Mesothelial cell of epicardium (in vitro differentiated cells): ENCODE results near the gene ANKLE2. TPM values are rescaled to one million over a fixed set of nuclear protein-coding genes. Genes with fewer than 3 reads are reported as not detected.
"Not testable (repeated sequence)": the region's sequence is repeated elsewhere in the genome, so short reads cannot be mapped to it uniquely, and the experiment has no call there.

Source experiments
- DNase-seq, 2 experiments: peaks; one replicate each; pipeline ENCODE4 v3.0.0; 2021; ENCODE audit warnings: low spot score in 2 of 2; ENCODE audit not compliant: unreplicated experiment in 2 of 2
- H3K27ac Mint-ChIP-seq: 2 replicates; pipeline ENCODE4 v1.8.0; 2021; ENCODE audit warnings: mixed read lengths
- H3K27me3 Mint-ChIP-seq: 2 replicates; pipeline ENCODE4 v1.8.0; 2021; ENCODE audit warnings: low read depth, mixed read lengths
- H3K36me3 Mint-ChIP-seq: 2 replicates; pipeline ENCODE4 v1.8.0; 2021; ENCODE audit warnings: mixed read lengths
- H3K4me1 Mint-ChIP-seq: 2 replicates; pipeline ENCODE4 v1.8.0; 2021; ENCODE audit warnings: mixed read lengths
- H3K4me3 Mint-ChIP-seq: 2 replicates; pipeline ENCODE4 v1.8.0; 2021; ENCODE audit warnings: mild to moderate bottlenecking, moderate library complexity, mixed read lengths
- H3K9me3 Mint-ChIP-seq: 2 replicates; pipeline ENCODE4 v1.8.0; 2021; ENCODE audit warnings: mixed read lengths
- total RNA-seq: library from RNA; stranded (reverse); gene quantifications from 3 replicates; pipeline ENCODE4 v1.2.1, GENCODE V29; 2021
- TF ChIP-seq, protein P1 (sequence below): fragments of 200-600 bp; sonication (generic); IDR thresholded peaks from one replicate; pipeline ENCODE4 v1.5.0; 2021; ENCODE audit warnings: antibody characterized with exemption; ENCODE audit not compliant: unreplicated experiment

The ANKLE2 gene
- total RNA-seq, 1 donor from 2014 or later, result 98.9 TPM

DNA sequence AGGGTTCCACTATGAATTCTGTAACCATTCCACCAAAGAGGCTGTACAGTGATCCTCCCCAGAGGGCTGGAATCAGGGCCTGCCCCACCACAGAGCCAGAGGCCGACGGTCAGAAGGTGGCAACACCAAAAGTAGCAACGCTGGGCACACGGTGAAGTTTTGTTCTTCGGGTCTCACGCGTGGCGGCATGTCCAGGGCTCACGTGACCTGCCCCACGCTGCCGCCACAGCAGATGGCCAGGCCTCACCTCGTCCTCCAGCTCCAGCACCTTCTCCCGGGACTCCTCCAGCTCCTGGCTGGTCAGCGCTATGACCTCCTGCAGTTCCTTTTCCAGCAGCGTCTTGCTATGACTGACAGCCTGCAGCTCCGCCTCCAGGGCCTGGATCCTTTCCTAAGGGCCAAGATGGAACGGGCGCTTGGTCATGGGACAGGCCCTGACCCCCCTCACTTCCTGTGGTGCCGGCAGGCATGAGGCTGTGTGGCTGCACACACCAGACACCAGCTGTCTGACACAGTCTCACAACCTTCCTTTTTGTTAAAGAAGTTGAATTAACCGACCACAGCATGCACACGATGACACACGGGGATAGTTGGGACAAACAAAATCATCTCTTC, 22.4 kb upstream of the ANKLE2 start:
- no peaks in the 10 kb centered on the region for H3K27me3 Mint-ChIP-seq
- H3K4me1 Mint-ChIP-seq, result no peaks in the 10 kb centered on the region
- no peak overlapping the region for H3K4me3 Mint-ChIP-seq
- H3K27ac Mint-ChIP-seq, result no peak overlapping the region
- DNase-seq, result no peak
- H3K36me3 Mint-ChIP-seq, result peaks cover 48% of the 10 kb centered on the region
- no peaks in the 10 kb centered on the region for H3K9me3 Mint-ChIP-seq
- TF ChIP-seq, protein P1, sequence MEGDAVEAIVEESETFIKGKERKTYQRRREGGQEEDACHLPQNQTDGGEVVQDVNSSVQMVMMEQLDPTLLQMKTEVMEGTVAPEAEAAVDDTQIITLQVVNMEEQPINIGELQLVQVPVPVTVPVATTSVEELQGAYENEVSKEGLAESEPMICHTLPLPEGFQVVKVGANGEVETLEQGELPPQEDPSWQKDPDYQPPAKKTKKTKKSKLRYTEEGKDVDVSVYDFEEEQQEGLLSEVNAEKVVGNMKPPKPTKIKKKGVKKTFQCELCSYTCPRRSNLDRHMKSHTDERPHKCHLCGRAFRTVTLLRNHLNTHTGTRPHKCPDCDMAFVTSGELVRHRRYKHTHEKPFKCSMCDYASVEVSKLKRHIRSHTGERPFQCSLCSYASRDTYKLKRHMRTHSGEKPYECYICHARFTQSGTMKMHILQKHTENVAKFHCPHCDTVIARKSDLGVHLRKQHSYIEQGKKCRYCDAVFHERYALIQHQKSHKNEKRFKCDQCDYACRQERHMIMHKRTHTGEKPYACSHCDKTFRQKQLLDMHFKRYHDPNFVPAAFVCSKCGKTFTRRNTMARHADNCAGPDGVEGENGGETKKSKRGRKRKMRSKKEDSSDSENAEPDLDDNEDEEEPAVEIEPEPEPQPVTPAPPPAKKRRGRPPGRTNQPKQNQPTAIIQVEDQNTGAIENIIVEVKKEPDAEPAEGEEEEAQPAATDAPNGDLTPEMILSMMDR, result no peak

DNA sequence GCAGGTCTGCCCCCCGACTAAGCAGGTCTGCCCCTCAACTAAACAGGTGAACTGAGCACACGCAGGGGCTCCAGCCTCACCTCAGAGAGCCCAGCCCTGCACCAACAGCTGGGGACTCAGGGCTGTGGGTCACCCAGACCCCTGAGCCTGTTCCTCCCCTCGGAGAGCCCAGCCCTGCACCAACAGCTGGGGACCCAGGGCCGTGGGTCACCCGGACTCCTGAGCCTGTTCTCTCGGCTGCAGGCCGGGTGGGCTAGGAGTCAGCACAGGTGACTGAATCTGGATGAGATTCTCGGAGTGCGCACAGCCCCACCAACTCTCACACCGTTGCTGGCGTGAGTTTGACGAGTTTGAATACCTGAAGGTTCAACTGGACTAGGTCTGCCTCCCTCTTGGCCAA, 20.3 kb upstream of the ANKLE2 start:
- H3K36me3 Mint-ChIP-seq, result peaks cover 37% of the 10 kb centered on the region
- no peak for DNase-seq
- TF ChIP-seq, protein P1, result no peak
- H3K27me3 Mint-ChIP-seq, result no peaks in the 10 kb centered on the region
- H3K4me1 Mint-ChIP-seq, result no peaks in the 10 kb centered on the region
- H3K4me3 Mint-ChIP-seq, result no peak overlapping the region
- H3K9me3 Mint-ChIP-seq, result no peaks in the 10 kb centered on the region
- no peak overlapping the region for H3K27ac Mint-ChIP-seq

DNA sequence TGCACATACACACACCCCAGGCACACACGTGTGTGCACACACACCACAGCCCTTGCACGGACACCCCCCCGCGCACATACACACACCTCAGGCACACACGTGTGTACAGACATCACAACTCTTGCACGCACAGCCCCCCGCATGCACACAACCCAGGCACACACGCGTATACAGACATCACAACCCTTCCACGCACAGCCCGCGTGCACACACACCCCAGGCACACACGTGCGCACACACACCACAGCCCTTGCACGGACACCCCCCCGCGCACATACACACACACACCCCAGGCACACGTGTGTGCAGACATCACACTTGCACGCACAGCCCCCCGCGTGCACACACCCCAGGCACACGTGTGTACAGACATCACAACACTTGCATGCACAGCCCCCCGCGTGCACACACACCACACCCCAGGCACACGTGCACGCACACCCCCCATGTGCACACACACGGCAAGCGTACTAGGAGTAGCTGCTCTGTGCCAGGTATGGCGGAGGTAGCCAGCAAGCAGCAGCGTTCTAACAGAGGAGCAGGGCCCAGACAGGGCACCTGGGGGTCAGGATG, 18.2 kb upstream of the ANKLE2 start:
- Mint-ChIP-seq H3K4me3 (no peak overlapping the region), H3K27me3 (no peaks in the 10 kb centered on the region), H3K4me1 (no peaks in the 10 kb centered on the region), H3K27ac (no peak overlapping the region), H3K9me3 (no peaks in the 10 kb centered on the region), H3K36me3 (peaks cover 37% of the 10 kb centered on the region)
- TF ChIP-seq, protein P1, result no peak
- DNase-seq, result no peak

DNA sequence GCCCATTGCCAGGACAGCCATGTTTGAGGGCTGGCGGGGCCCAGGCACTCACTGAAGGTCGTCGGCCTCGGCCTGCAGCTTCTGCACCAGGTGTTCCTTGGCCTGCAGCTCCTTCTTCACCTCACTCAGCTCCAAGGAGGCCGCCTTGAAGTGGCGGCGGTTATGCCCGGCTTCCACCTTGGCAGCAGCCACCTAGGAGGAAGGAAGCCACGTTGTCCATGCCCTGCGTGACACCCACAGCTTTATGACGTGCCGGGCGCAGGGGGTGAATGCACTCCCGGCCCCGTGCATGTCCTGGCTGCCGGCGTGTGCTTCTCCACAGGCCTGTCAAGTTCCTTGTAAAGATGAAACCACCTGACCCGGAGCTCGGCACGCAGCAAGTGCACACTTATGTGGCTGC, 16.0 kb upstream of the ANKLE2 start:
- no peak overlapping the region for H3K27ac Mint-ChIP-seq
- DNase-seq, result no peak
- no peaks in the 10 kb centered on the region for H3K9me3 Mint-ChIP-seq
- TF ChIP-seq, protein P1, result no peak
- H3K4me1 Mint-ChIP-seq, result no peaks in the 10 kb centered on the region
- H3K27me3 Mint-ChIP-seq, result no peaks in the 10 kb centered on the region
- peaks cover 33% of the 10 kb centered on the region for H3K36me3 Mint-ChIP-seq
- H3K4me3 Mint-ChIP-seq, result no peak overlapping the region

DNA sequence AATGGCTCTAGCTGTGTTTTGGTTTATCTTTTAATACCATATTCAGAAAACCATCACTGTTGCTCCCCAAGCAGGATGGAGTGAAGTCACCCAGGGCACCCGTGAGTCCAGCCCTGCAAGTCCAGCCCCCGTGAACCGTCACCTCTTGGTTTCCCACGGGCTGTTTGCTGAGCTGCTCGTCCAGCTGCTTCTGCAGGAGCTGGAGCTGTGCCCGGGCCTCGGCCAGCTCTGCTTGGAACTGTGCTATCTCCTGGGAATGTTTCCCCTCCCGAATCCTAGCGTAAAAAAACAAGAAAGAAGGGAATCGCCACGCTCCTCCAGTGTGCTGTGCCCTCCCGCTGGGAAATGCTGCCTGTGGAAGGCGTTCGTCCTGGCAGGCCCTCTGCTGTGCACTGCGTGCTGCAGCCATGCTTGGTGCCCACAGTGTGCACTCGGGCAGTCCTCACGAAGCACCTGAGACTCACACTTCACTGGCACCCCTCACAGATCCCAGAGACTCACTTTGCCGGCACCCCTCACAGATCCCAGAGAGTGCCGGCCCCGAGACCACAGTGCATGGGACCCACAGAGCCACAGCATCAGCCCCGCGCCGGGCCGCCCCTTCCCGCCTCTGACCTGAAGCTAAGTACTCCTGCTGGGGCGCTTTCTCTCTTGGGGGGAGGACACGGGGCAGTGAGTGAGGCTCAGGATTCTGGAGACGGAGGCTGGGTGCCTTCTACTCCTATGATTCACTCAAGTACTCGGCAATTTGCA, 15.4 kb upstream of the ANKLE2 start:
- no peaks in the 10 kb centered on the region for H3K4me1 Mint-ChIP-seq
- H3K27ac Mint-ChIP-seq, result no peak overlapping the region
- peaks cover 33% of the 10 kb centered on the region for H3K36me3 Mint-ChIP-seq
- no peaks in the 10 kb centered on the region for H3K9me3 Mint-ChIP-seq
- H3K4me3 Mint-ChIP-seq, result no peak overlapping the region
- TF ChIP-seq, protein P1, result no peak
- no peaks in the 10 kb centered on the region for H3K27me3 Mint-ChIP-seq
- no peak for DNase-seq

DNA sequence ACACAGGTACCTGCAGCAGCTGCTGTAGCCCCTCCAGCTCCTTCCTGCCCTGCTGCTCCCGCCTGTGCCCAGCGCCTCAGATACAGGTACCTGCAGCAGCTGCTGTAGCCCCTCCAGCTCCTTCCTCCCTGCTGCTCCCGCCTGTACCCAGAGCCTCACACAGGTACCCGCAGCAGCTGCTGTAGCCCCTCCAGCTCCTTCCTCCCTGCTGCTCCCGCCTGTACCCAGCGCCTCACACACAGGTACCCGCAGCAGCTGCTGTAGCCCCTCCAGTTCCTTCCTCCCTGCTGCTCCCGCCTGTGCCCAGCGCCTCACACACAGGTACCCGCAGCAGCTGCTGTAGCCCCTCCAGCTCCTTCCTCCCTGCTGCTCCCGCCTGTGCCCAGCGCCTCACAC, 14.6 kb upstream of the ANKLE2 start:
- not testable (repeated sequence) for H3K27ac Mint-ChIP-seq, DNase-seq, H3K9me3 Mint-ChIP-seq, H3K4me3 Mint-ChIP-seq, H3K27me3 Mint-ChIP-seq, H3K4me1 Mint-ChIP-seq
- H3K36me3 Mint-ChIP-seq, result peaks cover 31% of the 10 kb centered on the region
